ENCODE measurements around the gene SEBOX. TPM values are rescaled to one million over a fixed set of nuclear protein-coding genes. Genes with fewer than 3 reads are reported as not detected.

The SEBOX gene
- total and polyA plus RNA-seq, 7 donors, result not detected

DNA sequence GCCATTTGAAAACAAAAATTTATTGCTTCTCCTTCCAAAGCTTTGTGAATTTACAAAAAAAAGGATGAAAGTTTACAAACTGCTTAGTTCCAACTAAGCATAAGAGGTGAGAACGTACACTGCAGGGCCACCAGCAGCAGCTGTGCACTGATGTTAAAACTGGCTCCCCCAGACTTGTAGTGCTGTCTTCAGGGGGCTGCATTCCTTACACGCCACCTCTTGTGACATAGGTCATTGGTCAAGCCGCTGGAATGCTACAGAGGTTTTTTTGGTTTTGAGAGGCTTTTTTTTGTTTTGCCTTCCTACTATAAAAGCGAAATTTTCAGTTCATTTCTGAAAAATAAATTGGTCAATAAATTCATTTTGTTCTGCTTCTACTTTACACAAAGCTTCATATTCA is 36.7 kb downstream of the SEBOX start:
- Histone ChIP-seq H3K4me3 (no peak overlapping the region), H3K9me3 (no peaks in the 10 kb centered on the region), H3K4me1 (peaks cover 0 to 8% (median 3%) of the 10 kb centered on the region in 4 donors), H3K36me3 (peaks cover 19 to 59% (median 31%) of the 10 kb centered on the region in 4 donors), H3K27me3 (no peaks in the 10 kb centered on the region), H3K27ac (no peak overlapping the region)
- intact Hi-C loops (cut with DNase I), result no loop called here
- 79 to 85% methylated on average over 4 of the region's 4 CpGs for WGBS, 2 donors
- TF ChIP-seq EP300 (IDR thresholded peaks at IDR 0.05) (no peak), POLR2A (IDR thresholded peaks at IDR 0.05) (no peak), POLR2AphosphoS5 (IDR thresholded peaks at IDR 0.05) (no peak), CTCF (IDR thresholded peaks at IDR 0.05) (no peak)
- DNase-seq, result peak; percentile 28

- intact Hi-C loops (cut with DNase I), result no loop called here
- TF ChIP-seq CTCF (IDR thresholded peaks at IDR 0.05) (no peak), POLR2AphosphoS5 (IDR thresholded peaks at IDR 0.05) (no peak), EP300 (IDR thresholded peaks at IDR 0.05) (no peak), POLR2A (IDR thresholded peaks at IDR 0.05) (no peak)
- Histone ChIP-seq H3K4me3 (no peak overlapping the region), H3K27me3 (no peaks in the 10 kb centered on the region), H3K4me1 (peaks cover 0 to 2% (median 0%) of the 10 kb centered on the region in 4 donors), H3K27ac (no peak overlapping the region), H3K9me3 (no peaks in the 10 kb centered on the region), H3K36me3 (peaks cover 19 to 59% (median 31%) of the 10 kb centered on the region in 4 donors)
- DNase-seq, result no peak
- WGBS, 2 donors, result 70 to 78% methylated on average over 3 of the region's 3 CpGs
These were observed 37.3 kb downstream of the SEBOX start for GRCh38 chr17:28327709-28328108.

DNA sequence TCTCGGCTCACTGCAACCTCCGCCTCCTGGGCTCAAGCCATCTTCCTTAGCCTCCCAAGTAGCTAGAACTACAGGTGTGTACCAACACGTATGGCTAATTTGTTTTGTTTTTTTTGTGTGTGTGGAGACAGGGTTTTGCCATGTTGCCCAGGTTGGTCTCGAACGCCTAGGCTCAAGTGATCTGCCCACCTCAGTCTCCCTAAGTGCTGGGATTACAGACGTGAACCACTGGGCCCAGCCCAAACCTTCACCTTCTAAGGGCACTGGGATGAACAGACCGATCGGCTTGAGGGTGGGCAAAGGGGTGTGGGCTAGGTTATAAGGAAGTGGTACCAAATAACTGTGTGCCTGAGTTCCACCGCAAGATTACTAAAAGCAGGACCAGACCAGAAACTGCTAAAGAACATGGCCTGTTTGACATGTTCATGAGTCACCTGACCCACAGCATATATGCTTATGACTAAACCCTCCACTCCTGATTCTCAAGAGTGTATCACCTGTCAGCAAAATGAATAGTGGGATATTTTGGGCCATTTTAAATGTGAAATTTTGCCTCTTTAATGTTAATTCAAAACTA is 37.9 kb downstream of the SEBOX start:
- no peak for TF ChIP-seq EP300 (IDR thresholded peaks at IDR 0.05)
- no peak for TF ChIP-seq POLR2A (IDR thresholded peaks at IDR 0.05)
- no peak for TF ChIP-seq CTCF (IDR thresholded peaks at IDR 0.05)
- TF ChIP-seq POLR2AphosphoS5 (IDR thresholded peaks at IDR 0.05), result no peak
- H3K4me3 ChIP-seq, result no peak overlapping the region
- H3K27me3 ChIP-seq, result no peaks in the 10 kb centered on the region
- intact Hi-C loops (cut with DNase I), result no loop called here
- H3K9me3 ChIP-seq, result no peaks in the 10 kb centered on the region
- H3K4me1 ChIP-seq, result no peaks in the 10 kb centered on the region
- DNase-seq, result peak; percentile 43
- peaks cover 19 to 57% (median 30%) of the 10 kb centered on the region in 4 donors for H3K36me3 ChIP-seq
- 88 to 89% methylated on average over 9 of the region's 9 CpGs for WGBS, 2 donors
- no peak overlapping the region for H3K27ac ChIP-seq

GRCh38 chr17:28326114-28326513 is 38.9 kb downstream of the SEBOX start:
- Histone ChIP-seq H3K4me3 (no peak overlapping the region), H3K27me3 (no peaks in the 10 kb centered on the region), H3K4me1 (no peaks in the 10 kb centered on the region), H3K9me3 (no peaks in the 10 kb centered on the region), H3K27ac (no peak overlapping the region), H3K36me3 (peaks cover 14 to 47% (median 21%) of the 10 kb centered on the region in 4 donors)
- 25 to 70% methylated on average over 7 of the region's 7 CpGs for WGBS, 2 donors
- peak; percentile 9 for DNase-seq
- TF ChIP-seq EP300 (IDR thresholded peaks at IDR 0.05) (no peak), CTCF (IDR thresholded peaks at IDR 0.05) (no peak), POLR2AphosphoS5 (IDR thresholded peaks at IDR 0.05) (no peak), POLR2A (IDR thresholded peaks at IDR 0.05) (no peak)
- intact Hi-C loops (cut with DNase I), result no loop called here

GRCh38 chr17:28325211-28325610 is 39.8 kb downstream of the SEBOX start:
- H3K9me3 ChIP-seq, result no peaks in the 10 kb centered on the region
- no peak overlapping the region for H3K27ac ChIP-seq
- no peak for DNase-seq
- H3K4me3 ChIP-seq, result no peak overlapping the region
- intact Hi-C loops (cut with DNase I), result no loop called here
- peaks cover 0 to under 1% (median under 1%) of the 10 kb centered on the region in 4 donors for H3K4me1 ChIP-seq
- 77 to 82% methylated on average over 5 of the region's 5 CpGs for WGBS, 2 donors
- peaks cover 6 to 38% (median 12%) of the 10 kb centered on the region in 4 donors for H3K36me3 ChIP-seq
- H3K27me3 ChIP-seq, result no peaks in the 10 kb centered on the region
- no peak for TF ChIP-seq POLR2A (IDR thresholded peaks at IDR 0.05)
- TF ChIP-seq CTCF (IDR thresholded peaks at IDR 0.05), result no peak
- no peak for TF ChIP-seq POLR2AphosphoS5 (IDR thresholded peaks at IDR 0.05)
- no peak for TF ChIP-seq EP300 (IDR thresholded peaks at IDR 0.05)
